Left ventricle myocardium inferior (tissue), 1 donor: ENCODE data around the gene KDM4D. TPM values are rescaled to one million over a fixed set of nuclear protein-coding genes. Genes with fewer than 3 reads are reported as not detected.

ENCODE experiments used
- DNase-seq: peaks from one replicate; pipeline ENCODE4 v3.0.0-alpha.2; 2020
- H3K27ac ChIP-seq: fragments of 200-600 bp; replicated peaks from 2 replicates; pipeline ENCODE4 v1.8.0; 2021
- H3K27me3 ChIP-seq: fragments of 200-600 bp; 2 replicates; pipeline ENCODE4 v1.8.0; 2021; ENCODE audit warnings: low read depth
- H3K36me3 ChIP-seq: fragments of 200-600 bp; 2 replicates; pipeline ENCODE4 v1.8.0; 2021
- H3K4me1 ChIP-seq: fragments of 200-600 bp; 2 replicates; pipeline ENCODE4 v1.8.0; 2021
- H3K4me3 ChIP-seq: fragments of 200-600 bp; 2 replicates; pipeline ENCODE4 v1.8.0; 2021; ENCODE audit warnings: mild to moderate bottlenecking, moderate library complexity
- H3K9me3 ChIP-seq: fragments of 200-600 bp; replicated peaks from 2 replicates; pipeline ENCODE4 v1.8.0; 2021
- intact Hi-C: fragments of 100-400 bp; cut with micrococcal nuclease; formaldehyde crosslinking; loops from one replicate; pipeline ENCODE4 v1.11.0; 2022
- total RNA-seq: library from RNA; stranded (reverse); fragmentation: NEBNext Ultra II Directional; extraction: Animal tissue kit (Norgen Biotek cat#: 25700); gene quantifications from one replicate; pipeline ENCODE4 v1.2.1, GENCODE V29; 2021
- TF ChIP-seq, protein P1 (sequence below): fragments of 200-600 bp; IDR thresholded peaks from 2 replicates; pipeline ENCODE4 v1.8.0; 2021; ENCODE audit warnings: antibody characterized with exemption, mild to moderate bottlenecking, borderline replicate concordance
- donor health status: DM: no; HTN: yes; CAD: no; lungs with severe emphysema.

Gene KDM4D
- total RNA-seq, 1 donor from 2014 or later: 0.69 TPM

DNA sequence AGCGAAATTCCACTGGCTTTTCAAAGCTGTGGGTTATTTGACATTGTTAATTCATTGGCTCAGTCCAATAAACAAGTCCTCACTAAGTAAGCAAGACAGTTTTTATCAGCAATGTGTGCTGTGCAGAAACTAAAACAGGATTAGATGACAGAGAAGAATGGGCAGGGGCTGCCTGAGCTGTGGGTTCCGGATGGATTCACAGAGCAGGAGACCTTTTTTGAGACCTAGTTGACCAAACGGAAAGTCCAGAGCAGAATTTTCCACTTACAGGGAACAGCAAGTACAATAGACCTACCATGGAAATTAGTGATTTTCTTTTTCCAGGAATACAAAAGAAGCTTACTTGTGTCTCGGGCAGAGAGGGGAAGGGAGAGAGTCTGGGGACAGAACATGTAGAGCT is 70.5 kb downstream of the KDM4D start:
- TF ChIP-seq, protein P1, sequence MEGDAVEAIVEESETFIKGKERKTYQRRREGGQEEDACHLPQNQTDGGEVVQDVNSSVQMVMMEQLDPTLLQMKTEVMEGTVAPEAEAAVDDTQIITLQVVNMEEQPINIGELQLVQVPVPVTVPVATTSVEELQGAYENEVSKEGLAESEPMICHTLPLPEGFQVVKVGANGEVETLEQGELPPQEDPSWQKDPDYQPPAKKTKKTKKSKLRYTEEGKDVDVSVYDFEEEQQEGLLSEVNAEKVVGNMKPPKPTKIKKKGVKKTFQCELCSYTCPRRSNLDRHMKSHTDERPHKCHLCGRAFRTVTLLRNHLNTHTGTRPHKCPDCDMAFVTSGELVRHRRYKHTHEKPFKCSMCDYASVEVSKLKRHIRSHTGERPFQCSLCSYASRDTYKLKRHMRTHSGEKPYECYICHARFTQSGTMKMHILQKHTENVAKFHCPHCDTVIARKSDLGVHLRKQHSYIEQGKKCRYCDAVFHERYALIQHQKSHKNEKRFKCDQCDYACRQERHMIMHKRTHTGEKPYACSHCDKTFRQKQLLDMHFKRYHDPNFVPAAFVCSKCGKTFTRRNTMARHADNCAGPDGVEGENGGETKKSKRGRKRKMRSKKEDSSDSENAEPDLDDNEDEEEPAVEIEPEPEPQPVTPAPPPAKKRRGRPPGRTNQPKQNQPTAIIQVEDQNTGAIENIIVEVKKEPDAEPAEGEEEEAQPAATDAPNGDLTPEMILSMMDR: no peak
- Histone ChIP-seq H3K36me3 (no peaks in the 10 kb centered on the region), H3K4me3 (no peak overlapping the region), H3K27ac (no peak overlapping the region), H3K4me1 (no peaks in the 10 kb centered on the region), H3K9me3 (no peaks in the 10 kb centered on the region), H3K27me3 (peaks cover 76% of the 10 kb centered on the region)
- intact Hi-C loops: no loop called here
- DNase-seq: no peak

DNA sequence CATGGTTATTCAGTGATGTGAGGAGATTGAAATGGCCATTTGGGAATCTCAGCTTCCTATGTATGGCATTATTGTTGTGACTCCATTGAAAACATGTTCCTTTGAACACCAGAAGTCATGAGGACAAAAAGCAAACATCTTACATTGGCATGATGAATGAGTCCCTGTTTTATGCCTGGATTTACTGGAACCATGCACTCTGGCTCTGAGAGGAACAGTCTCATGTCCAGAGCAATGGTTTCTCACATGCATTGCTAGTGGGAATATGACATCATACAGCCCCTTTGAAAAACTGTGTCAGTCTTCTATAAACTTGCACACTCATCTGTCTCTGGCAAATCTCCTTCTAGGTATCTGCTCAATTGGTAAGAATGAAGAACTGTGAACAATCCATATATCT is 72.3 kb downstream of the KDM4D start:
- intact Hi-C loops: no loop called here
- H3K4me3 ChIP-seq: no peak overlapping the region
- H3K36me3 ChIP-seq: no peaks in the 10 kb centered on the region
- H3K4me1 ChIP-seq: no peaks in the 10 kb centered on the region
- no peak for DNase-seq
- no peak overlapping the region for H3K27ac ChIP-seq
- H3K9me3 ChIP-seq: no peaks in the 10 kb centered on the region
- TF ChIP-seq, protein P1: no peak
- H3K27me3 ChIP-seq: peaks cover 79% of the 10 kb centered on the region

Other genes with a start within 250 kb of the KDM4D start
- 61.1 TPM for gene AMOTL1, start 205.4 kb upstream of the KDM4D start, total RNA-seq
- 71.6 TPM for gene CWC15, start 153 bp upstream of the KDM4D start, total RNA-seq
- not detected for gene KDM4E, start 51.5 kb downstream of the KDM4D start, total RNA-seq
- gene KDM4F, start 75.7 kb downstream of the KDM4D start, total RNA-seq: not detected
- 19.0 TPM for gene SRSF8, start 93.2 kb downstream of the KDM4D start, total RNA-seq
- gene ENDOD1, start 116.1 kb downstream of the KDM4D start, total RNA-seq: 11.3 TPM